DMS 273 (cell line): ENCODE measurements around the gene PI4KA.
A peak's percentile ranks its signal among the peaks of the same experiment; 100 is the strongest.
"Not testable (repeated sequence)": the region's sequence is repeated elsewhere in the genome, so short reads cannot be mapped to it uniquely, and the experiment has no call there.

ENCODE experiments used
- DNase-seq: peaks from one replicate; lab custom pipeline; 2025; ENCODE audit not compliant: unreplicated experiment; lab: John Stamatoyannopoulos, UW

PI4KA gene

GRCh38 chr22:20779014-20779817 is 79.4 kb downstream of the PI4KA start:
- DNase-seq = no peak

GRCh38 chr22:20777420-20778177 is 81.0 kb downstream of the PI4KA start:
- no peak for DNase-seq

GRCh38 chr22:20776624-20777405 is 81.8 kb downstream of the PI4KA start:
- no peak for DNase-seq

- DNase-seq = no peak
These were observed 83.2 kb downstream of the PI4KA start for GRCh38 chr22:20775342-20775895.

- no peak for DNase-seq
These were observed 83.7 kb downstream of the PI4KA start for GRCh38 chr22:20774882-20775281.

- DNase-seq = no peak
These were observed 84.8 kb downstream of the PI4KA start, which contains the start of gene SERPIND1 for GRCh38 chr22:20773793-20774212. Gene SERPIND1, plus strand, starts transcription at chr22:20774113. Its CDS starts 5,200 bp downstream, at chr22:20779313.

- peak; percentile 6 for DNase-seq
These were observed 86.5 kb downstream of the PI4KA start for GRCh38 chr22:20771918-20772625.

GRCh38 chr22:20769496-20769826 is 89.2 kb downstream of the PI4KA start:
- DNase-seq = not testable (repeated sequence)

- DNase-seq = no peak
These were observed 92.1 kb downstream of the PI4KA start for GRCh38 chr22:20766530-20766929.

GRCh38 chr22:20765938-20766337 is 92.7 kb downstream of the PI4KA start:
- DNase-seq = no peak

- DNase-seq = no peak
These were observed 93.9 kb downstream of the PI4KA start for GRCh38 chr22:20764729-20765128.

GRCh38 chr22:20764471-20764720 is 94.2 kb downstream of the PI4KA start:
- DNase-seq = no peak

GRCh38 chr22:20763630-20764470 is 94.8 kb downstream of the PI4KA start:
- no peak for DNase-seq

GRCh38 chr22:20762233-20762796 is 96.3 kb downstream of the PI4KA start:
- DNase-seq = no peak

- no peak for DNase-seq
These were observed 97.1 kb downstream of the PI4KA start for GRCh38 chr22:20761536-20761935.

- DNase-seq = no peak
These were observed 98.5 kb downstream of the PI4KA start for GRCh38 chr22:20760084-20760483.

GRCh38 chr22:20758688-20759087 is 99.9 kb downstream of the PI4KA start:
- peak; percentile 11 for DNase-seq

- no peak for DNase-seq
These were observed 101.8 kb downstream of the PI4KA start for GRCh38 chr22:20756846-20757245.

GRCh38 chr22:20752873-20753272 is 105.7 kb downstream of the PI4KA start:
- DNase-seq = no peak
